Activated CD4-positive, alpha-beta T cell treated with anti-CD3 and anti-CD28 coated beads for 1 hour (primary cell): ENCODE measurements around the gene PKHD1.

Experiments
- DNase-seq: peaks from one replicate; pipeline ENCODE4 v3.0.0-alpha.2; 2020

PKHD1 gene

GRCh38 chr6:51768087-51768486 lies 319.3 kb downstream of the PKHD1 start:
- no peak for DNase-seq

- no peak for DNase-seq
These were observed 322.2 kb downstream of the PKHD1 start for GRCh38 chr6:51765230-51765629.

- DNase-seq, result no peak
These were observed 333.8 kb downstream of the PKHD1 start for GRCh38 chr6:51753635-51754034.

- no peak for DNase-seq
These were observed 343.4 kb downstream of the PKHD1 start for GRCh38 chr6:51743999-51744398.

GRCh38 chr6:51740658-51741057 lies 346.8 kb downstream of the PKHD1 start:
- no peak for DNase-seq

- DNase-seq, result no peak
These were observed 348.8 kb downstream of the PKHD1 start for GRCh38 chr6:51738614-51739013.

- DNase-seq, result no peak
These were observed 349.6 kb downstream of the PKHD1 start for GRCh38 chr6:51737580-51738360.

- DNase-seq, result no peak
These were observed 362.3 kb downstream of the PKHD1 start for GRCh38 chr6:51725155-51725554.

- DNase-seq, result no peak
These were observed 367.1 kb downstream of the PKHD1 start for GRCh38 chr6:51720327-51720726.

GRCh38 chr6:51719297-51719696 lies 368.1 kb downstream of the PKHD1 start:
- no peak for DNase-seq

GRCh38 chr6:51718533-51718932 lies 368.9 kb downstream of the PKHD1 start:
- DNase-seq, result no peak

GRCh38 chr6:51717477-51717876 lies 369.9 kb downstream of the PKHD1 start:
- no peak for DNase-seq

- no peak for DNase-seq
These were observed 375.5 kb downstream of the PKHD1 start for GRCh38 chr6:51711876-51712275.

- DNase-seq, result no peak
These were observed 381.3 kb downstream of the PKHD1 start for GRCh38 chr6:51706086-51706485.

- no peak for DNase-seq
These were observed 382.4 kb downstream of the PKHD1 start for GRCh38 chr6:51704932-51705540.

GRCh38 chr6:51702851-51703250 lies 384.6 kb downstream of the PKHD1 start:
- no peak for DNase-seq

GRCh38 chr6:51684603-51685002 lies 402.8 kb downstream of the PKHD1 start:
- DNase-seq, result no peak

- no peak for DNase-seq
These were observed 403.4 kb downstream of the PKHD1 start for GRCh38 chr6:51684038-51684437.

GRCh38 chr6:51678905-51679620 lies 408.4 kb downstream of the PKHD1 start:
- no peak for DNase-seq

GRCh38 chr6:51678274-51678673 lies 409.1 kb downstream of the PKHD1 start:
- no peak for DNase-seq

- DNase-seq, result no peak
These were observed 411.5 kb downstream of the PKHD1 start for GRCh38 chr6:51675922-51676275.

GRCh38 chr6:51675020-51675921 lies 412.1 kb downstream of the PKHD1 start:
- DNase-seq, result no peak

GRCh38 chr6:51663525-51663924 lies 423.9 kb downstream of the PKHD1 start:
- no peak for DNase-seq
